ENCODE data around the gene SRRM5.

Gene SRRM5

DNA sequence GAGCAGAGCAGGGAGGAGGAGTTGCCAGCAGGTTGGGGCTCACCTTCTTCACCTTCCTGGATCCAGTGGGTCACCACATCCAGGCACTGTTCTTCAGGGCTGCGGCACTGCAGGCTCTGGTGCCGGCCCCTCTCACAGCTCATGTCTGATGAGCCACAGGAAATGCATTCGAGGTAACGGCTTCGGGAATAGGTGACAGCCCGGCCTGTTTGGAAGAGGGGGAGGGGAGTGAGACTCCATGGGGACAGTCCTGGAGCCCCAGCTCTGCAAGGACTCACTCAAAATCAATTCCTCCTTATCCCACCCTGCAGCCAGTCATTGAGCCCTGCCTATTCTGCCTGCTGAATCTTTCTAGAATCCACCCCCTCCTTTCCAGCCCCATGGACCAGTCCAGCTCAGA lies 44.5 kb downstream of the SRRM5 start:
- no peak overlapping the region for H3K27ac ChIP-seq

DNA sequence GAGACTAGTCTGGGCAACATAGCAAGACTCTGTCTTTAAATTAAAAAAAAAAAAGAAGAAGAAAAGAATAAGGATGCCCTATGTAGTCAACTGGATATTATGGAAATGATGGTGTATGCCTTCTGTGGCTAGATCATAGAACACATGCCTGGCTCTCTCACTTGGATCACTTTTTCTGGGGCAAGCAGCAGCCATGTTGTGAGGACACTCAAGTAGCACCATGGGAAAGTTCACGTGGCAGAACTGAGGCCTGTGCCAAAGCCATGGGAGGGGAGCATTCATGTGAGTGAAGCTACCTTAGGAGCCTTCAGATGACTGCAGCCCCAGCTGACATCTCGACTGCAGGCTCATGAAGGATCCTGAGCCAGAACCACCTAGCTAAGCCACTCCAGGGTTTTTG lies 46.1 kb downstream of the SRRM5 start:
- TF ChIP-seq ZFX (IDR thresholded peaks at IDR 0.05): no peak
- TF ChIP-seq, protein P1, sequence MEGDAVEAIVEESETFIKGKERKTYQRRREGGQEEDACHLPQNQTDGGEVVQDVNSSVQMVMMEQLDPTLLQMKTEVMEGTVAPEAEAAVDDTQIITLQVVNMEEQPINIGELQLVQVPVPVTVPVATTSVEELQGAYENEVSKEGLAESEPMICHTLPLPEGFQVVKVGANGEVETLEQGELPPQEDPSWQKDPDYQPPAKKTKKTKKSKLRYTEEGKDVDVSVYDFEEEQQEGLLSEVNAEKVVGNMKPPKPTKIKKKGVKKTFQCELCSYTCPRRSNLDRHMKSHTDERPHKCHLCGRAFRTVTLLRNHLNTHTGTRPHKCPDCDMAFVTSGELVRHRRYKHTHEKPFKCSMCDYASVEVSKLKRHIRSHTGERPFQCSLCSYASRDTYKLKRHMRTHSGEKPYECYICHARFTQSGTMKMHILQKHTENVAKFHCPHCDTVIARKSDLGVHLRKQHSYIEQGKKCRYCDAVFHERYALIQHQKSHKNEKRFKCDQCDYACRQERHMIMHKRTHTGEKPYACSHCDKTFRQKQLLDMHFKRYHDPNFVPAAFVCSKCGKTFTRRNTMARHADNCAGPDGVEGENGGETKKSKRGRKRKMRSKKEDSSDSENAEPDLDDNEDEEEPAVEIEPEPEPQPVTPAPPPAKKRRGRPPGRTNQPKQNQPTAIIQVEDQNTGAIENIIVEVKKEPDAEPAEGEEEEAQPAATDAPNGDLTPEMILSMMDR (conservative IDR thresholded peaks at IDR 0.05): no peak
- no peak overlapping the region for H3K27ac ChIP-seq

More for the DNA sequence above, 44.5 kb downstream of the SRRM5 start:
- TF ChIP-seq, protein P1 (conservative IDR thresholded peaks at IDR 0.05): no peak
- no peak for TF ChIP-seq ZFX (IDR thresholded peaks at IDR 0.05)

DNA sequence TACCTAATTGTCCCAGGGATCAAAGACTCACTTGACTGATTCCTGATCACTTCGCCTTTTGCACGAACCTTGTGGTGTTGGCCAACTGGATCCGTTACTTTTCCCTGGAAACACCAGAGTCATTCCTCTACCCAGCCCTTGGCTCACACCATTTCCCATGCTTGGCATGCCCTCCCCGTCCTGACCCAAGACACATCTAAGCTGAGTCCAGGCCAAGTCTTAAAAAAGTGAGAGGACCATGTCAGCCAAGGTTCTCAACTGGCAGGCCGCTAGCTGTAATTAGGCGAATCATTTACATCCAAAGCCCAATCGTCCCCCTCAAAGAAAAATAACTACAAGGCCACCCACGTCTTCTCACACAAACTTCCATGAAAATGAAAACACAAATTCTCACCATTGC lies 46.6 kb downstream of the SRRM5 start:
- H3K27ac ChIP-seq: no peak overlapping the region
- no peak for TF ChIP-seq ZFX (IDR thresholded peaks at IDR 0.05)
- TF ChIP-seq, protein P1 (conservative IDR thresholded peaks at IDR 0.05): no peak

DNA sequence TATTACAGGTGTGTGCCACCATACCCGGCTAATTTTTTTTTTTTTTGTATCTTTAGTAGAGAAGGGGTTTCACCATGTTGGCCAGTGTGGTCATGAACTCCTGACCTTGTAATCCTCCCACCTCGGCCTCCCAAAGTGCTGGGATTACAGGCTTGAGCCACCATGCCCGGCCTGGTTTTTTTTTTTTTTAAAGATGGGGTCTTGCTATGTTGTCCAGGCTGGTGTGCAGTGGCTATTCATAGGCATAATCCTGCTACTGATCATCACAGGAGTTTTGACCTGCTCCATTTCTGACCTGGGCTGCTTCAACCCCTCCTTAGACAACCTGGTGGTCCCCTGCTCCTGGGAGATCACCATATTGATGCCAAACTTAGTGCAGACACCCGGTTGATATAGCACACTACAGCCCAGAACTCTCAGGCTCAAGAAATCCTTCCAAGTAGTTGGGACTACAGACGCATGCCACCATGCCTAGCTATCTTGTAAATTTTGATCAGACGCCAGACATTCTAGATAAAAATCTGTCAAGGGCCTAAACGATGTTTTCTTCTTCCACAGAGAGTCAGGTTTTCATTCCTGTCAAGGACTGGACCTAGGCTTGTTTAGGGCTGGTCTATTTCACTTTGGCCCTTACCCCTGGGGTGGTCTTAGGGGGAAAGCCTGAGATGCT lies 48.5 kb downstream of the SRRM5 start:
- TF ChIP-seq ZFX (IDR thresholded peaks at IDR 0.05): no peak
- TF ChIP-seq, protein P1 (conservative IDR thresholded peaks at IDR 0.05): no peak

DNA sequence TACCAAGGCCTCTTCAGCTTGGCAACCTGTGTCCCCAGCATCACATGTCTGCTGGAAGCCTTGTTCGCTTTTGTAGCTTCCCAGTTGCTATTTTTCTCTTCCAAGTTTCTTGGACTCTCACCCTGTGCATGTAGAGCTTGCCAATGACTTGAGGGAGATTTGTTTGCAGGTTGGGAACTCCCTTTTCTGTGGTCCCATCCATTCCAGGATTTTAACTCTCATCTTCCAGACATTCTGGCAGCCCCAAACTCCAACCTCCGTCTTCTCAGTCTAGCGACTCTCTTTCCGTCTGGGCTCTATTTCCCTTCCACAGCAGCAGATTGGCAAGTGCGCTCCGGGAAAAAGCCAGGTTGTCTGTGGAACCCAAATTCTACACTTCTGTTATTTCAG lies 49.1 kb downstream of the SRRM5 start:
- H3K27ac ChIP-seq: no peak overlapping the region
- TF ChIP-seq, protein P1 (conservative IDR thresholded peaks at IDR 0.05): no peak
- no peak for TF ChIP-seq ZFX (IDR thresholded peaks at IDR 0.05)

More for the DNA sequence above, 48.5 kb downstream of the SRRM5 start:
- H3K27ac ChIP-seq: no peak overlapping the region

DNA sequence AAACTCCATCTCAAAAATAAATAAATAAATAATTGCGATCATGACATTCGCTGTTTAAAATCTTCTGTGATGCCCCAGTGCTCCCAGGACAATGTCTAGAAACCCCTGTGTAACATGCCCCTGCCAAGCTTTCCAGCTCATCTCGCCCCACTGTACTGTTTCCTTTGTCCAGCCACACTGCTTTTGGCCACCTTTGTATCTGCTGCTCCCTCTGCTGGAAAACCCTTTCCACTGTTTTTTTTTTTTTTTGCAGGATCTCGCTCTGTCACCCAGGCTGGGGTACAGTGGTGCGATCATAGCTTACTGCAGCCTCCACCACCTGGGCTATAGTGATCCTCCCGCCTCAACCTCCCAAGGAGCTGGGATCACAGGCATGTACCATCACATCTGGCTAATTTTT lies 50.6 kb downstream of the SRRM5 start:
- no peak for TF ChIP-seq ZFX (IDR thresholded peaks at IDR 0.05)
- TF ChIP-seq, protein P1 (conservative IDR thresholded peaks at IDR 0.05): peak; percentile 28
- H3K27ac ChIP-seq: no peak overlapping the region

DNA sequence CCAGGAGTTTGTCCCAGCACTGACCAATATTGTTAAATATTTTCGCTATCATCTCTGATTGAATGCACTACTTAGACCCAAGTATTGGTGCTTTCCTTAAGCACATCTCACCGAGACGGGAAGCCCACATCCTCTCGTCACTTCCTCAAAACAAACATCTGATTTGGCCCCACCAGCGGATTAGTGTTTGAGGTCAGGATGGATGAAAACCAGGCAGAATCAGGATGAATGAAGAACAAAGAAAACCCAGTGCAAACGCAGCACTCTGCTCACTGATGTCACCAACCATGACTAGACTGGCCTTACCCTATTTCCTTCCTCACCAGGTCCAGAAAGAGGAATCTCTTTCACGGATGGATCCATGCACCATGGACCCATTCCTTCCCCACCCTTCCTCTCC lies 52.1 kb downstream of the SRRM5 start:
- TF ChIP-seq, protein P1 (conservative IDR thresholded peaks at IDR 0.05): no peak
- TF ChIP-seq ZFX (IDR thresholded peaks at IDR 0.05): no peak
- no peak overlapping the region for H3K27ac ChIP-seq

All from C4-2B (cell line).